H9 (cell line): ENCODE results near the gene TAGLN2. TPM values are rescaled to one million over a fixed set of nuclear protein-coding genes. Genes with fewer than 3 reads are reported as not detected.

Experiments
- DNase-seq: peaks from one replicate; pipeline ENCODE4 v3.0.0-alpha.2; 2017
- H2AFZ ChIP-seq: one replicate; pipeline ENCODE4 v1.6.1; 2013; ENCODE audit warnings: mild to moderate bottlenecking, low read length, control low read depth, moderate library complexity
- H2AK5ac ChIP-seq: 2 replicates; pipeline ENCODE4 v1.6.1; 2013; ENCODE audit warnings: low read length, control low read depth, mixed read lengths; ENCODE audit not compliant: insufficient read length
- H2BK120ac ChIP-seq: one replicate; pipeline ENCODE4 v1.6.1; 2013; ENCODE audit warnings: low read depth, mild to moderate bottlenecking, low read length, control low read depth, inconsistent platforms; ENCODE audit not compliant: poor library complexity, severe bottlenecking
- H2BK12ac ChIP-seq: 2 replicates; pipeline ENCODE4 v1.6.1; 2013; ENCODE audit warnings: low read length, control low read depth, mixed read lengths, low read depth; ENCODE audit not compliant: insufficient read length
- H2BK15ac ChIP-seq: 2 replicates; pipeline ENCODE4 v1.6.1; 2013; ENCODE audit warnings: low read depth, low read length, control low read depth
- H2BK20ac ChIP-seq: one replicate; pipeline ENCODE4 v1.6.1; 2013; ENCODE audit warnings: low read depth, mild to moderate bottlenecking, low read length, control low read depth, inconsistent platforms; ENCODE audit not compliant: poor library complexity, severe bottlenecking
- H2BK5ac ChIP-seq: 2 replicates; pipeline ENCODE4 v1.6.1; 2013; ENCODE audit warnings: low read length, control low read depth, mixed read lengths; ENCODE audit not compliant: insufficient read length
- H3K14ac ChIP-seq: 2 replicates; pipeline ENCODE4 v1.6.1; 2013; ENCODE audit warnings: low read length, control low read depth; ENCODE audit not compliant: insufficient read depth
- H3K18ac ChIP-seq: 2 replicates; pipeline ENCODE4 v1.6.1; 2013; ENCODE audit warnings: low read depth, mild to moderate bottlenecking, mixed read lengths, low read length, control low read depth; ENCODE audit not compliant: insufficient read length
- H3K23ac ChIP-seq: 2 replicates; pipeline ENCODE4 v1.6.1; 2013; ENCODE audit warnings: low read length, control low read depth, mixed read lengths, low read depth; ENCODE audit not compliant: insufficient read length
- H3K23me2 ChIP-seq: 2 replicates; pipeline ENCODE4 v1.6.1; 2013; ENCODE audit warnings: low read depth, mild to moderate bottlenecking, mixed read lengths, low read length, control low read depth; ENCODE audit not compliant: insufficient read length, poor library complexity, severe bottlenecking
- H3K27ac ChIP-seq: 2 replicates; pipeline ENCODE4 v1.5.1; 2013; ENCODE audit warnings: low read length, control low read depth, mixed read lengths, low read depth; ENCODE audit not compliant: insufficient read length
- H3K27me3 ChIP-seq: 2 replicates; pipeline ENCODE4 v1.6.1; 2013; ENCODE audit warnings: low read length, control low read depth, inconsistent platforms; ENCODE audit not compliant: insufficient read depth
- H3K4ac ChIP-seq: 2 replicates; pipeline ENCODE4 v1.6.1; 2013; ENCODE audit warnings: low read depth, mild to moderate bottlenecking, control low read depth, inconsistent platforms, low read length, moderate library complexity
- H3K4me1 ChIP-seq: 2 replicates; pipeline ENCODE4 v1.6.1; 2013; ENCODE audit warnings: low read length, control low read depth, inconsistent platforms; ENCODE audit not compliant: insufficient read depth
- H3K4me2 ChIP-seq: 2 replicates; pipeline ENCODE4 v1.6.1; 2013; ENCODE audit warnings: low read length, control low read depth, mixed read lengths; ENCODE audit not compliant: insufficient read length, insufficient read depth
- H3K56ac ChIP-seq: 2 replicates; pipeline ENCODE4 v1.6.1; 2013; ENCODE audit warnings: low read depth, mild to moderate bottlenecking, mixed read lengths, low read length, control low read depth; ENCODE audit not compliant: insufficient read length
- H3K79me1 ChIP-seq: 2 replicates; pipeline ENCODE4 v1.6.1; 2013; ENCODE audit warnings: low read depth, mild to moderate bottlenecking, moderate library complexity, low read length, control low read depth, inconsistent platforms; ENCODE audit not compliant: insufficient read depth, poor library complexity, severe bottlenecking
- H3K79me2 ChIP-seq: 2 replicates; pipeline ENCODE4 v1.6.1; 2013; ENCODE audit warnings: low read length, control low read depth, inconsistent platforms; ENCODE audit not compliant: insufficient read depth
- H3K9ac ChIP-seq: 2 replicates; pipeline ENCODE4 v1.6.1; 2013; ENCODE audit warnings: low read length, control low read depth, mixed read lengths; ENCODE audit not compliant: insufficient read length; ENCODE audit errors: extremely low read depth
- H3K9me3 ChIP-seq: one replicate; pipeline ENCODE4 v1.6.1; 2013; ENCODE audit warnings: low read depth, low read length, inconsistent platforms; ENCODE audit not compliant: control insufficient read depth
- H3T11ph ChIP-seq: one replicate; pipeline ENCODE4 v1.6.1; 2013; ENCODE audit warnings: mild to moderate bottlenecking, low read length, control low read depth, inconsistent platforms
- H4K20me1 ChIP-seq: one replicate; pipeline ENCODE4 v1.6.1; 2013; ENCODE audit not compliant: control insufficient read depth, insufficient read length, insufficient read depth
- H4K5ac ChIP-seq: 2 replicates; pipeline ENCODE4 v1.6.1; 2013; ENCODE audit warnings: low read depth, mild to moderate bottlenecking, mixed read lengths, low read length, control low read depth; ENCODE audit not compliant: insufficient read length
- H4K8ac ChIP-seq: replicated peaks from 2 replicates; pipeline ENCODE4 v1.6.1; 2013; ENCODE audit warnings: low read length, control low read depth, mixed read lengths, low read depth; ENCODE audit not compliant: insufficient read length
- H4K91ac ChIP-seq: 2 replicates; pipeline ENCODE4 v1.6.1; 2013; ENCODE audit warnings: low read depth, mild to moderate bottlenecking, moderate library complexity, mixed read lengths, low read length, control low read depth; ENCODE audit not compliant: insufficient read length
- H3K27ac Mint-ChIP-seq, 3 experiments: 2 replicates in 2 of 3; 3 replicates in 1 of 3; pipeline ENCODE4 v1.8.0; 2020 to 2021; ENCODE audit warnings: mixed read lengths in 3 of 3, mild to moderate bottlenecking in 1 of 3, moderate library complexity in 1 of 3
- H3K27me3 Mint-ChIP-seq: 2 replicates; pipeline ENCODE4 v1.8.0; 2021; ENCODE audit warnings: low read depth, mild to moderate bottlenecking, moderate library complexity, mixed read lengths
- H3K36me3 Mint-ChIP-seq, 3 experiments: 2 replicates in 2 of 3; 3 replicates in 1 of 3; pipeline ENCODE4 v1.8.0; 2020 to 2021; ENCODE audit warnings: low read depth in 3 of 3, mixed read lengths in 3 of 3; ENCODE audit not compliant: insufficient read depth in 1 of 3
- H3K4me1 Mint-ChIP-seq, 2 experiments: 2 replicates each; pipeline ENCODE4 v1.8.0; 2020; ENCODE audit warnings: mixed read lengths in 2 of 2
- H3K4me3 Mint-ChIP-seq, 2 experiments: 2 replicates in 1 of 2; 3 replicates in 1 of 2; pipeline ENCODE4 v1.8.0; 2020 to 2021; ENCODE audit warnings: mild to moderate bottlenecking in 2 of 2, mixed read lengths in 2 of 2, moderate library complexity in 1 of 2
- H3K9me3 Mint-ChIP-seq, 2 experiments: 2 replicates in 1 of 2; 3 replicates in 1 of 2; pipeline ENCODE4 v1.8.0; 2020; ENCODE audit warnings: mild to moderate bottlenecking in 2 of 2, mixed read lengths in 2 of 2, moderate library complexity in 1 of 2
- CTCF ChIP-seq: fragments of 200-600 bp; sonication (generic); conservative IDR thresholded peaks from 3 replicates; pipeline ENCODE4 v1.8.0; 2021; ENCODE audit warnings: antibody characterized with exemption, mild to moderate bottlenecking
- WGBS: extraction: QIAGEN DNeasy Blood & Tissue Kit; methylation state at CpG from one replicate; pipeline ENCODE4 v1.1.7; 2013; ENCODE audit warnings: missing lambda C conversion rate, low lambda C conversion rate, mixed read lengths; ENCODE audit not compliant: insufficient read length; ENCODE audit errors: extremely low coverage; 5-methylcytosine and 5-hydroxymethylcytosine counted together
- total RNA-seq: library from RNA; stranded (reverse); gene quantifications from 2 replicates; pipeline ENCODE4 v1.2.1, GENCODE V29; 2021

The TAGLN2 gene
- total RNA-seq, 1 experiment from 2014 or later = 76.7 TPM

GRCh38 chr1:159920651-159921050, 4.7 kb downstream of the TAGLN2 start:
- H3K36me3 Mint-ChIP-seq = peaks cover 0 to 35% (median 20%) of the 10 kb centered on the region in 3 experiments; a peak in 5 of 7 replicates
- H3K27ac Mint-ChIP-seq = no peak overlapping the region
- H2BK5ac ChIP-seq = no peak overlapping the region
- H3T11ph ChIP-seq = no peak overlapping the region
- H3K9ac ChIP-seq = no peak overlapping the region
- no peaks in the 10 kb centered on the region for H3K27me3 ChIP-seq
- H2BK120ac ChIP-seq = no peak overlapping the region
- no peaks in the 10 kb centered on the region for H3K79me1 ChIP-seq
- no peaks in the 10 kb centered on the region for H4K20me1 ChIP-seq
- no peak for TF ChIP-seq CTCF
- H3K27me3 Mint-ChIP-seq = peaks cover 12% of the 10 kb centered on the region
- H2BK15ac ChIP-seq = no peak overlapping the region
- H3K14ac ChIP-seq = no peak overlapping the region
- WGBS = no CpG with 5 or more reads among the region's 1 CpG
- no peaks in the 10 kb centered on the region for H3K9me3 ChIP-seq
- H2AFZ ChIP-seq = no peak overlapping the region
- no peak overlapping the region for H3K27ac ChIP-seq
- no peak overlapping the region for H3K56ac ChIP-seq
- H3K23ac ChIP-seq = no peak overlapping the region
- no peaks in the 10 kb centered on the region for H3K79me2 ChIP-seq
- no peak overlapping the region for H3K4ac ChIP-seq
- H2BK20ac ChIP-seq = no peak overlapping the region
- no peak overlapping the region for H4K91ac ChIP-seq
- H3K18ac ChIP-seq = no peak overlapping the region
- H3K4me1 Mint-ChIP-seq = peaks cover 42 to 45% of the 10 kb centered on the region in 2 experiments
- H2AK5ac ChIP-seq = no peak overlapping the region
- no peak overlapping the region for H3K4me2 ChIP-seq
- no peak overlapping the region for H3K4me3 Mint-ChIP-seq
- H2BK12ac ChIP-seq = no peak overlapping the region
- H4K5ac ChIP-seq = no peak overlapping the region
- no peaks in the 10 kb centered on the region; a peak in 1 of 5 replicates for H3K9me3 Mint-ChIP-seq
- H3K4me1 ChIP-seq = peaks cover 3% of the 10 kb centered on the region; the same call in 1 of the 2 replicates
- peaks cover 16% of the 10 kb centered on the region for H3K23me2 ChIP-seq
- DNase-seq = no peak
- H4K8ac ChIP-seq = no peak overlapping the region
